Left kidney (tissue), 8 donors: Measurements from ENCODE around the gene FAM83E. TPM values are rescaled to one million over a fixed set of nuclear protein-coding genes. Genes with fewer than 3 reads are reported as not detected.
A peak's percentile ranks its signal among the peaks of the same experiment; 100 is the strongest.
"Not testable (repeated sequence)": the region's sequence is repeated elsewhere in the genome, so short reads cannot be mapped to it uniquely, and the experiment has no call there.

Experiments used
- DNase-seq: peaks from one replicate; pipeline ENCODE4 v3.0.0-alpha.2; 2013
- long read RNA-seq, 8 donors: transcript quantifications; one replicate each; lab custom pipeline, GENCODE V29; 2026
- polyA plus RNA-seq: library from polyadenylated mRNA; unstranded; fragments of 120-200 nt; gene quantifications from one replicate; pipeline ENCODE4 v1.2.1, GENCODE V29; 2013; ENCODE audit not compliant: insufficient read length

The FAM83E gene
- polyA plus RNA-seq, result 0.57 TPM
- long read RNA-seq, donor 1, result 0 reads
- long read RNA-seq, donor 2, result 0 reads
- long read RNA-seq, donor 3, result 0 reads
- long read RNA-seq, donor 4, result 0 reads
- long read RNA-seq, donor 5, result 0 reads
- long read RNA-seq, donor 6, result 0 reads
- long read RNA-seq, donor 7, result 0 reads
- long read RNA-seq, donor 8, result 0 reads

DNA sequence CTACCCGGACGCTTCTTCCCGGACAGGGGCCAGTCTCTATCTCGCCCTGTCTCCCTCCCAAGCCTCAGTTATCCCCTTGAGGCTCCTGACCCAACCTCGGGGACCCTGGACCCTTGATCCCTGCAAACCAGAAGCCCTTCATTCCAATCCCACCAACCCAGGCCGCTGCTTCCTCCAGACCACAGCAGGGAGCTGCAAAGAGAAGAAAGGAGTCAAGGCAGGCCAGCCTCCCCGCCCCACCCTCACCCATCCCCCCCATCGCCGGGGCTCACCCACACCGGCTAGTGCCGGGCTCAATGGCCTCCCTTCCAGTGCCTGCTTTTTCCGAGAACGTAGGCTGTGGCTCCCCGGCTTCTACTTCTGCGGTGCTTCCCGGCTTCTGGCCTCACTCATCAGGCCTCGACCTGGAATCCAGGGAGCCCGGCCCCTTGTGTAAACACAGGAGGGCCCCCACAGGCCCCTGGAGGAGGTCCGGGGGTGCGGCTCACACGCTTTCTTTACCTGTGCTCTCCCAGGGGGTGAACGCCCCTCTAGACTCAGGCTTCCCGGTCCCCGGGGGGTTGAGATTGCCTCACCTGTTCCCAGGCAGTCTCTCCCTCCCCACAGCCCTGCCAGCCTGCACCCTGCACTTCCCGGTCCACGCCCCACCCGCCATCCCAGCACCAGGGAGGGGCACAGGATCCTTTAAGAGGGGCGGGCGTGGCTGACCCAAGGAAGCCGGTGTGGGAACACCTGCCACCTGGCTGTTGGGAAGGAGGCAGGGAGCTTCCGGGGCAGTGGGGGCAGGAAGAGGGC, at the start of gene FAM83E:
Gene FAM83E (minus strand): TSS at position 641 of the 795 bp plus-strand sequence. CDS start 1,704 bp downstream, outside the sequence.
- no peak for DNase-seq

DNA sequence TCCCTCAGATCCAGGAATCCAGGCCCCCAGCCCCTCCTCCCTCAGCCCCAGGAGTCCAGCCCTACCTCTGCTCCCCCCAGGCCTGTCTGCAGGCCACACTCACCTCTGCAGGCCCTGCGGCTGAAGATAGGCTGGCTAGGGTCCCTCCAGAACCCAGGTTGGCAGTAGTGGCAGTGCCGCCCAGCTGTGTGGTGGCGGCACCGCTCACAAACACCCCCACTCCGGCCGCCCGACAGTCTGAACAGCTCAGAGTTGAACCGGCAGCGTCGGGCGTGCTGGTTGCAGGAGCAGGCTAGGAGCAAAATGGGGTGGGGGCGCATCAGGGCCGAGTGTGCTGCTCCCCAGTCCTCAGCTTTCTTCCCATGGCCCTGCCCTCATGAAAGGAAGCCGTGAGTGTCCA, 49.6 kb upstream of the FAM83E start:
- DNase-seq, result no peak

GRCh38 chr19:48663667-48664066, 48.8 kb upstream of the FAM83E start:
- DNase-seq, result no peak

DNA sequence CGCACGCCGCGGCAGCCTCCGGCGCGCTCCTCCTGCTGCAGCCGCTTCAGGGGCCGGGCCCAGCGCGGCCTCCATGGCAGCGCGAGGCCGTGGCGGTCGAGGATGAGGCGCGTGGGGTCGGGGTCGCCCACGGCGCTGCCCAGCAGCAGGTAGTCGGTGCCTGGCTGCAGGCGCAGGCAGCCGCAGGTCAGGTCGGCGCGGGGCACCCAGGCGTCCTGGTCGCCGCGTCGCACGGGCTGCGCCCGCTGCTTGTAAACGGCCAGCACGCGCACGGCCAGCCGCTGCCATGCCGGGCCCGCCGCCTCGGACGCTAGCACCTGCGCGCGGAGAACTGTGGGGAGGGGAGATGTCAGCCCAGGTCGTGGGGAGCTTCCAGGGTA, 46.8 kb upstream of the FAM83E start:
- no peak for DNase-seq

- no peak for DNase-seq
These were observed 46.2 kb upstream of the FAM83E start for GRCh38 chr19:48660852-48661710.

GRCh38 chr19:48659768-48660167, 44.9 kb upstream of the FAM83E start:
- DNase-seq, result no peak

- no peak for DNase-seq
These were observed 43.6 kb upstream of the FAM83E start for GRCh38 chr19:48658483-48658882.

DNA sequence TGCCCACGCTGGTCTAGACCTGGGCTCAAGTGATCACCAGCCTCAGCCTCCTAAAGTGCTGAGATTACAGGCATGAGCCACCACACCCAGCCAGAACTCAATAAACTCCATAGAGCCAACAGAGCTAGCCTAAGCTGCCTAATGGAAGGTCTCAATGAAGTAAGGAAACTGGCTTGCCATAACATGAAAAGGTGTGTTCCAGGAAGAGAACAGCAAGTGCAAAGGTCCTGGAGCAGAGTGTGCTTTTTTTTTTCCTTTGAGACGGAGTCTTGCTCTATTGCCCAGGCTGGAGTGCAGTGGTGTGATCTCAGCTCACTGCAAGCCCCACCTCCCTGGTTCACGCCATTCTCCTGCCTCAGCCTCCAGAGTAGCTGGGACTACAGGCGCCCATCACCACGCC, 43.0 kb upstream of the FAM83E start:
- DNase-seq, result not testable (repeated sequence)

- DNase-seq, result no peak
These were observed 42.1 kb upstream of the FAM83E start for GRCh38 chr19:48656840-48657474.

DNA sequence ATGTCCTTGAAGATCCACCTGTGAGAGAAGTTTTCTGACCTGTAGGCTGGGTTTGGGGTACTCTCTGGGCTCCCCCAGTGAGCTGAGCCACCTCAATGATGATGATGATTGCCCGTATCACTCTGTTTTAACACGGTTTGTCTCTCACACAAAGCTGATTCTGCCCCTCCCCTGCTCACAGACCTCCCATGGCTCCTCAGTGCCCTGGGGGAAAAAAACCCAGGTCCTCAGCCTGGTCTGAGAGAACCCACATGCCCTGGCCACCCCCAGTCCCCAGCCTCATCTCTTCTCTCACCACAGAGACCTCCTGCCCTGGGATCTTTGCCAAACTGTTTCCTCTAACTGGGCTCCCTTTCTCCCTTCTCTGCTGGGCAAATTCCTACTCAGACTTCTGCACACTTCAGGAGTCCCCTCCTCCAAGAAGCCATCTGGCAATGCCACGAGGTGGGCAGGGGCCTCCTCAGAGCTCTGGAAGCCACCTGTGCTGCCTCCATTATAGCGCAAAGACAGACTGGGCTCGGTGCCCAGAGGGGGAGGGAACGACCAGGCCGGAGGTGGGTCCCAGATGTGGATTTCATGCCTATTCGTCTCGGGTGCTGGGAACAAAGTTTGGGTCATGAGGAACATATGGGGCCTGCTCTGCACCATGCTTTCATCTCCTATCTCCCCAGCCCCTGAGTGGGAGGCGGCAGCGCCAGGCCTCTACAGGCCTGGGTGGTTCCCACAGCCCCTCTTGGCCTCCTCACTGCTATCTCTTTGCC, 39.6 kb upstream of the FAM83E start:
- DNase-seq, result no peak

GRCh38 chr19:48651683-48652048, 36.8 kb upstream of the FAM83E start:
- no peak for DNase-seq

DNA sequence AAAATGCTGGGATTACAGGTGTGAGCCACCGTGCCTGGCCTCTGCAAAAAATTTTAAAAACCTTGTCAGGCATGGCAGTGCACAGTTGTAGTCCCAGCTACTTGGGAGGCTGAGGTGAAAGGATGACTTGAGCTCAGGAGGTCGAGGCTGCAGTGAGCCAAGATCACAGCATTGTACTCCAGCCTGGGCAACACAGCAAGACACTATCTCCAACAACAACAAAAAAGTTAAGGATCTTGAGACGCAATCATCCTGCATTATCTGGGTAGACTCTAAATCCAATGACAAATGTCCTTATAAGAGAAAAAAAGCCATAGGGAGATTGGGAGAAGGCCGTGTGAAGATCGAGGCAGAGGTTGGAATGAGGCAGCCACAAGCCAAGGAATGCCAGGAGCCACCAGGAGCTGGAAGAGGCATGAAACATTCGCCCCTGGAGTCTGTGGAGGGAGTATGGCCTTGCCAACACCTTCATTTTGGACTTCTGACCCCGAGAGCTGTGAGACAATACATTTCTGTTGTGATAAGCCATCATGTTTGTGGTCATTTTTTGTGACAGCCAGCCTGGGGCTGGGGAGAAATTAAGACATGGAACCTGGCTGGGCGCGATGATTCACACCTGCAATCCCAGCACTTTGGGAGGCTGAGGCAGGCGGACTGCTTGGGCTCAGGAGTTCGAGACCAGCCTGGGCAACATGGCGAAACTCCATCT, 36.3 kb upstream of the FAM83E start:
- no peak for DNase-seq

- DNase-seq, result no peak
These were observed 33.3 kb upstream of the FAM83E start for GRCh38 chr19:48648134-48648533.

GRCh38 chr19:48646722-48647216, 31.9 kb upstream of the FAM83E start:
- DNase-seq, result no peak

- peak; percentile 91 for DNase-seq
These were observed 31.3 kb upstream of the FAM83E start, which contains the start of gene CA11 for GRCh38 chr19:48646001-48646721. Gene CA11, minus strand, starts transcription at chr19:48646187. Its CDS starts 555 bp downstream, at chr19:48645632.

DNA sequence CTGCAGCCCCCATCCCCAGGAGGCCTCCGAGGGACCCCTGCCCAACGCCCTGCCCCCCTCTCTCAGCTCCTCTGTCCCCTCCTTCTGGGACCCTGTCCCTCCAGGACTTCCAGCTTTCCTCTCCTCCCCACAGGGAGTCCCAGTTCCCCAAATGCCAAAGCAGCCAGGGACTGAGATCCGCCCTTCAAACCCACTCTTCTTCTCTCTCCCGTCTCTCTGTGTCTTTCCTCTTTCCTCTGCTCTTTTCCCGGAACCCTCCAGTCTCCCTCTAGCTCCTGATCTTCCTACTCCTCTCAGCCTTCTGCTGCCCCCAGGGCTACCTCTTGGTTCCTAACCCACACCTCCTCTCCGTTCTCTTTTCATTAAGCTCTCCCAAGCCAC, 30.7 kb upstream of the FAM83E start:
- no peak for DNase-seq

GRCh38 chr19:48644839-48645619, 30.2 kb upstream of the FAM83E start:
- no peak for DNase-seq

DNA sequence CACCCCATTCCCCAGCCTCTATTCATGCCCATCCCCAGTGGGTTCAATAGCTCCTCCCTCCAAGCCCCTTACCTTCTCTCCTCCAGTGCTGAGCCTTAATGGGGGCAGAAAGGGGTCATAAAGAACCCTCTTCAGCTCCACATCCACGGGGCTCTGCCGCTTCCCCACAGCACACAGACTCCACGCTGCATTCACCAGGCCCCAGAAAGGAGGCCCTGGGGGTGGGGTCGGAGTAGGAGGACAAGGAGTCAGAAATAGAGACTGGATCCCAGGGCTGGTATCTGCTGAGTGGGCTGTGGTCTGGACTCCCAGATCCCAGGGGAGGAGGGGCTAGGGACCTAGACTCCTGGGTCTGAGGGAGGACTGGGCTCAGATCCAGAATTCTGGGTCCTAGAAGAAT, 29.5 kb upstream of the FAM83E start:
- DNase-seq, result no peak

GRCh38 chr19:48642862-48643261, 28.0 kb upstream of the FAM83E start:
- no peak for DNase-seq
